MCF 10A (cell line): ENCODE data around the gene PTRH2. TPM values are rescaled to one million over a fixed set of nuclear protein-coding genes. Genes with fewer than 3 reads are reported as not detected.
A peak's percentile ranks its signal among the peaks of the same experiment; 100 is the strongest.

Experiments used
- BruUV-seq: library from RNA; stranded (reverse); fragments of 400-500 nt; replicated peaks from 2 replicates; lab custom pipeline; 2021; lab: Mats Ljungman, UMichigan
- CTCF ChIA-PET: fragments of 300-600 bp; sonication (Branson Sonifier 250); formaldehyde crosslinking; extraction: SDS; loops from one replicate; lab custom pipeline; 2021; ENCODE audit warnings: antibody characterized with exemption, inconsistent platforms; lab: Yijun Ruan, JAX
- POLR2A ChIA-PET: fragments of 300-600, 350-650 bp; sonication (Branson Sonifier 250); formaldehyde crosslinking; extraction: SDS; loops from one replicate; lab custom pipeline; 2020; ENCODE audit warnings: antibody characterized with exemption, inconsistent platforms; lab: Yijun Ruan, JAX
- DNase-seq: peaks from one replicate; pipeline ENCODE4 v3.0.0-alpha.2; 2018; ENCODE audit not compliant: unreplicated experiment
- H3K27ac Mint-ChIP-seq: one replicate; pipeline ENCODE4 v1.8.0; 2022; ENCODE audit warnings: mild to moderate bottlenecking, low read depth, mixed read lengths; ENCODE audit not compliant: unreplicated experiment
- H3K27me3 Mint-ChIP-seq: one replicate; pipeline ENCODE4 v1.8.0; 2022; ENCODE audit warnings: mixed read lengths; ENCODE audit not compliant: insufficient read depth, unreplicated experiment
- H3K36me3 Mint-ChIP-seq: one replicate; pipeline ENCODE4 v1.8.0; 2022; ENCODE audit warnings: mild to moderate bottlenecking, moderate library complexity, mixed read lengths; ENCODE audit not compliant: insufficient read depth, unreplicated experiment
- H3K4me1 Mint-ChIP-seq: one replicate; pipeline ENCODE4 v1.8.0; 2022; ENCODE audit warnings: mixed read lengths; ENCODE audit not compliant: insufficient read depth, unreplicated experiment
- H3K4me3 Mint-ChIP-seq: one replicate; pipeline ENCODE4 v1.8.0; 2022; ENCODE audit warnings: mild to moderate bottlenecking, moderate library complexity, mixed read lengths; ENCODE audit not compliant: unreplicated experiment
- H3K9me3 Mint-ChIP-seq: one replicate; pipeline ENCODE4 v1.8.0; 2022; ENCODE audit warnings: mixed read lengths; ENCODE audit not compliant: unreplicated experiment
- CTCF ChIP-seq: fragments of 200-600 bp; IDR thresholded peaks from one replicate; pipeline ENCODE4 v1.8.0; 2022; ENCODE audit warnings: antibody characterized with exemption, mild to moderate bottlenecking; ENCODE audit not compliant: unreplicated experiment
- intact Hi-C: fragments of 100-400 bp; cut with micrococcal nuclease; formaldehyde crosslinking; loops from 2 replicates; pipeline ENCODE4 v1.14.1; 2022
- total RNA-seq: library from RNA; stranded (reverse); gene quantifications from 2 replicates; pipeline ENCODE4 v1.2.3, GENCODE V29; 2022

Gene PTRH2
- total RNA-seq, 1 experiment from 2014 or later: 51.7 TPM

- no peak for DNase-seq
- no peak for TF ChIP-seq CTCF
- CTCF ChIA-PET: interaction anchor here (0.7 kb wide), 1 partner anchor 197 kb away, joined by 3 read pairs; no protein-coding TSS in a partner anchor
- Mint-ChIP-seq H3K9me3 (no peaks in the 10 kb centered on the region), H3K36me3 (peaks cover 19% of the 10 kb centered on the region), H3K4me3 (no peak overlapping the region), H3K27me3 (no peaks in the 10 kb centered on the region), H3K27ac (peak overlapping the region; percentile 67), H3K4me1 (peaks cover 5% of the 10 kb centered on the region)
- POLR2A ChIA-PET: interaction anchor here (0.8 kb wide), 1 partner anchor 22 kb away, joined by 5 read pairs; the partner anchor contains the start of genes PTRH2 and VMP1
- intact Hi-C loops: no loop called here
- no TSS peak for BruUV-seq
Measured at GRCh38 chr17:59730268-59730834, 23.1 kb upstream of the PTRH2 start.

- Mint-ChIP-seq H3K36me3 (peaks cover 12% of the 10 kb centered on the region), H3K4me3 (no peak overlapping the region), H3K27ac (no peak overlapping the region), H3K27me3 (no peaks in the 10 kb centered on the region), H3K9me3 (no peaks in the 10 kb centered on the region), H3K4me1 (peaks cover 19% of the 10 kb centered on the region)
- CTCF ChIA-PET: interaction anchor here (0.6 kb wide), 1 partner anchor 131 kb away, joined by 5 read pairs; no protein-coding TSS in a partner anchor
- DNase-seq: no peak
- intact Hi-C loops: no loop called here
- TF ChIP-seq CTCF: no peak
- POLR2A ChIA-PET: interaction anchor here (0.9 to 5.8 kb wide), 2 partner anchors 20 to 237 kb away, joined by 3 to 78 read pairs; partner anchors contain the start of genes PTRH2, RNFT1 and VMP1
- BruUV-seq: no TSS peak
Measured at GRCh38 chr17:59727817-59728533, 20.7 kb upstream of the PTRH2 start.

- Mint-ChIP-seq H3K27me3 (no peaks in the 10 kb centered on the region), H3K4me3 (peak overlapping the region; percentile 19), H3K27ac (peak overlapping the region; percentile 86), H3K4me1 (peaks cover 15% of the 10 kb centered on the region), H3K36me3 (peaks cover 6% of the 10 kb centered on the region), H3K9me3 (no peaks in the 10 kb centered on the region)
- BruUV-seq: no TSS peak
- POLR2A ChIA-PET: interaction anchor here (0.7 to 5.8 kb wide), 6 partner anchors 17 to 168 kb away, joined by 3 to 78 read pairs (median 6); partner anchors contain the start of genes PTRH2, RPS6KB1, TUBD1 and VMP1
- no peak for TF ChIP-seq CTCF
- peak; percentile 60 for DNase-seq
- CTCF ChIA-PET: interaction anchor here (0.7 kb wide), 1 partner anchor 195 kb away, joined by 4 read pairs; no protein-coding TSS in a partner anchor
- intact Hi-C loops: no loop called here
Measured at GRCh38 chr17:59725691-59726090, 18.5 kb upstream of the PTRH2 start.

- CTCF ChIA-PET: interaction anchor here (1.5 kb wide), 1 partner anchor 23 kb away, joined by 3 read pairs; no protein-coding TSS in a partner anchor
- no TSS peak for BruUV-seq
- no peak for TF ChIP-seq CTCF
- no peaks in the 10 kb centered on the region for H3K9me3 Mint-ChIP-seq
- H3K27me3 Mint-ChIP-seq: no peaks in the 10 kb centered on the region
- H3K4me1 Mint-ChIP-seq: peaks cover 15% of the 10 kb centered on the region
- DNase-seq: no peak
- peaks cover 5% of the 10 kb centered on the region for H3K36me3 Mint-ChIP-seq
- intact Hi-C loops: no loop called here
- peak overlapping the region; percentile 86 for H3K27ac Mint-ChIP-seq
- no peak overlapping the region for H3K4me3 Mint-ChIP-seq
- POLR2A ChIA-PET: interaction anchor here (5.8 kb wide), 1 partner anchor 15 kb away, joined by 78 read pairs; the partner anchor contains the start of genes PTRH2 and VMP1
Measured at GRCh38 chr17:59723607-59724006, 16.4 kb upstream of the PTRH2 start.
